ENCODE data around the gene PFKP.

- TF ChIP-seq CTCF (IDR thresholded peaks at IDR 0.05) (no peak), POLR2A (IDR thresholded peaks at IDR 0.05) (no peak)
Observed at GRCh38 chr10:3137958-3138726, 70.8 kb downstream of the PFKP start.
